ENCODE measurements around the gene HADHA.

The HADHA gene

GRCh38 chr2:26281226-26281625 is 36.8 kb upstream of the HADHA start:
- DNase-seq (ENCODE audit: extremely low spot score) = no peak
- POLR2A ChIA-PET = no interaction called here
- TF ChIP-seq CTCF (IDR thresholded peaks at IDR 0.05; ENCODE audit: control extremely low read depth, extremely low read depth, low read depth, missing control alignments) = no peak
- CTCF ChIA-PET = interaction anchor here (0.9 to 1.2 kb wide), 2 partner anchors 30 to 36 kb away, joined by 3 to 4 read pairs; partner anchors contain the start of gene HADHB

DNA sequence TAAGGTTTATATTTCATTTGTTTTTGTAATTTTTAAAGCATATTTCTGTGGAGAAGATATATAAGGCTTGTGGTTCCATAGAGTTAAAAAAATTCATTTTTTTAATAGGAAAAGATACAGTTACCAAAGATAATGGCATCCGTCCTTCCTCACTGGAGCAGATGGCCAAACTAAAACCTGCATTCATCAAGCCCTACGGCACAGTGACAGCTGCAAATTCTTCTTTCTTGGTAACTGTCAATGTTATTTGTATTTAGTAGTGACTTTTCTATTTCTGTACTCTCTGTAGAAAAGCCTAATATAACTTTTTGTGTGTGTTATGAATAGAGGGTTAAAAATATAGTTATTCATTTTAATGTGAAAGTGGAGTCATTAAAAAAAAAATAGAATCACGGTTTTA is 35.5 kb upstream of the HADHA start:
- POLR2A ChIA-PET = no interaction called here
- no peak for TF ChIP-seq CTCF (IDR thresholded peaks at IDR 0.05; ENCODE audit: control extremely low read depth, extremely low read depth, low read depth, missing control alignments)
- no peak for DNase-seq (ENCODE audit: extremely low spot score)
- CTCF ChIA-PET = no interaction called here

DNA sequence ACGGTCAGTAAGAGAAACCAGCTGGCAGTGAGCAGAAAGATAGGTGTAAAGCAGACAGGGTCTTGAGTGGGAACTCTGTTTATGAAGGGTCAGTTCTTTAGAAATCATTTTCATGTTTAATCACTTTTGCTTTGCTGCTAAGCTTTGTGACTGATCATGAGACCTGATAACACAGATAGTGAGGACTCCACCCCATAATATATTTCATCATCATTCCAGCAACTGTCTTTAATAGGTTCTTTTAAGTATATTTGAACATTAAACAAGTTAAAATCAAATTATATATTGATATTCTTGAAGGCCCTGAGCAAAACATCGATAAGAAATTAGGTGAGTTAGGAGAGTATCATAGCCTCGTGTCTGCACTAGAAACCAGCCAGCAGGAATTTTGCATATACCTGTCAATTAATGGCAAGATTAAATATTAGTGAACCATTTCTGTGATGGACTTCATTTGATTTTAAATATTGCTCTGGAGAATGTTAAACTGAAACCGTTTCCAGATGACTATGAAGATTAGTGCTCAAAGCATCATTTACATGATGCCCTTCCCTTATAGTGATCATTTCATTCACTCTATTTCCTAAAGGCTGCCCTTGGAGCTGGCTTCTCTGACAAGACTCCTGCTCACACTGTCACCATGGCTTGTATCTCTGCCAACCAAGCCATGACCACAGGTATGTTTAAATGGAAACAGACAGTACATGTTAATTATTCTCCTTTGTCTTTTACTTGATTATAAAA is 32.2 kb upstream of the HADHA start:
- no peak for TF ChIP-seq CTCF (IDR thresholded peaks at IDR 0.05; ENCODE audit: control extremely low read depth, extremely low read depth, low read depth, missing control alignments)
- DNase-seq (ENCODE audit: extremely low spot score) = no peak
- POLR2A ChIA-PET = no interaction called here
- CTCF ChIA-PET = interaction anchor here (2.3 kb wide), 1 partner anchor 13 kb away, joined by 6 read pairs; no protein-coding TSS in a partner anchor

- ChIA-PET POLR2A (no interaction called here), CTCF (interaction anchor here (2.3 kb wide), 1 partner anchor 11 kb away, joined by 6 read pairs; no protein-coding TSS in a partner anchor)
- TF ChIP-seq CTCF (IDR thresholded peaks at IDR 0.05; ENCODE audit: control extremely low read depth, extremely low read depth, low read depth, missing control alignments) = no peak
- no peak for DNase-seq (ENCODE audit: extremely low spot score)
These were observed 29.7 kb upstream of the HADHA start for GRCh38 chr2:26274058-26274613.

- POLR2A ChIA-PET = no interaction called here
- TF ChIP-seq CTCF (IDR thresholded peaks at IDR 0.05; ENCODE audit: control extremely low read depth, extremely low read depth, low read depth, missing control alignments) = no peak
- CTCF ChIA-PET = no interaction called here
- no peak for DNase-seq (ENCODE audit: extremely low spot score)
These were observed 29.1 kb upstream of the HADHA start for GRCh38 chr2:26273501-26273900.

DNA sequence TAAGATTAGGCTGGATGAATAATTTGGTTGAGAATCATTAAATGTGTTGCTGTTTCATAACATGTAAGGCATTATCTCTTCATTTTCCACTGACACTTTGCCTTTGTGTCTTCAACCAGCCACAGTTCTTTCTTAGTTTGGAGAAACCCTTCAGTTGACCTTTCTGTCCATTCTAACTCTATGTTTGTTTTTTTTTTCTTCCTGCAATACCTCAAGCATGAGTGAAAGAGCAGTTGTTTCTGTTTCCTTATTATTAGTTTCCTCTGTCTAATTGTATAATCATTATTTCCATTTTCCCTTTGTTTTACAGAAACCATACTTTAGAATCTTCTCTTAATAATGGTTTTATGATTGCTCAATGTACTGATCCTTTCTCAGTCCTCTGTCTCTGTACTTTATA is 25.9 kb upstream of the HADHA start:
- DNase-seq (ENCODE audit: extremely low spot score) = peak; percentile 25
- ChIA-PET CTCF (interaction anchor here (1.7 kb wide), 1 partner anchor 14 kb away, joined by 4 read pairs; no protein-coding TSS in a partner anchor), POLR2A (no interaction called here)
- no peak for TF ChIP-seq CTCF (IDR thresholded peaks at IDR 0.05; ENCODE audit: control extremely low read depth, extremely low read depth, low read depth, missing control alignments)

Measured in GM10248 (cell line).